ENCODE data around the gene IMMP2L.

The IMMP2L gene

GRCh38 chr7:111049971-111050680 lies 512.2 kb downstream of the IMMP2L start:
- no peak for DNase-seq (ENCODE audit: low read depth in 2 of 3, low spot score in 2 of 3)

GRCh38 chr7:111047595-111047994 lies 514.7 kb downstream of the IMMP2L start:
- no peak for DNase-seq (ENCODE audit: low read depth in 2 of 3, low spot score in 2 of 3)

GRCh38 chr7:111045449-111045848 lies 516.8 kb downstream of the IMMP2L start:
- DNase-seq (ENCODE audit: low read depth in 2 of 3, low spot score in 2 of 3) = no peak

DNA sequence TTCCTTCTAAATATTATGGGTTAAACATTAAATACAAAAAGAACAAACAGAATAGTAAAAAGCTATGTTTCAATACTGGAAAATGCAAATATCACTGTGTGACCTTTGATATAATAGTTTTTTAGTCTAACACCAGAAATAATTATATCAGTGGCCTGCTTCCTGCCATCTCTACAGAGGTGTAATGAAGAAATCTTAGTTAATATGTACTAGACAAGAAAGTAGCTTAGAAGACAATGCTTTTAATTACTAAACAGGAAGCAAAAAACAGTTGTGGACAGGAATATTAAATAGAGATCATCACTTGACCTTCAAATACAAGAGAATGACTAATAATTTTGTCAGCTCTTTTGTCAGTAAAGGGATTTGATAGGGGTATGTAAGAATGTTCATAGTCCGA lies 518.7 kb downstream of the IMMP2L start:
- DNase-seq (ENCODE audit: low read depth in 2 of 3, low spot score in 2 of 3) = no peak

DNA sequence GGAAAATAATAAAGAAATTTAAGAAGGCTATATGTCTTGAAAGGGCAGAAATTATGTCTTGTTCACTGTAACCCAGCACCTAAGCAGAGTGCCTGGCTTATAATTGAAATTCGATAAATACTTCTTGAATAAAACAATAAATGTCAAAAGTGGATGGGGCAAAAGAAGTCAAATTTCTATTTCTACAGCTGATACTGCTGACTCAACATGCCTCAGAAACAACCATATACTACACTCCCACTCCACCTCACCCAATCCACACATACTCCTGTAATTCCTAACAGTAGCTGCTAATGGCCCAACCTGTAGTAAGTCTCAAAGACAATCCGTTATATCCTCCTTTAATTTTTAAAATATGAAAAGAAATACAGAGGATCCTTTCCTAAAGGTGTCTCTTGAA lies 519.5 kb downstream of the IMMP2L start:
- DNase-seq (ENCODE audit: low read depth in 2 of 3, low spot score in 2 of 3) = no peak

- DNase-seq (ENCODE audit: low read depth in 2 of 3, low spot score in 2 of 3) = no peak
Observed at GRCh38 chr7:111041577-111041976, 520.7 kb downstream of the IMMP2L start.

GRCh38 chr7:111038185-111038584 lies 524.1 kb downstream of the IMMP2L start:
- no peak for DNase-seq (ENCODE audit: low read depth in 2 of 3, low spot score in 2 of 3)

- DNase-seq (ENCODE audit: low read depth in 2 of 3, low spot score in 2 of 3) = no peak
Observed at GRCh38 chr7:111031916-111032315, 530.4 kb downstream of the IMMP2L start.

GRCh38 chr7:111030336-111030735 lies 532.0 kb downstream of the IMMP2L start:
- no peak for DNase-seq (ENCODE audit: low read depth in 2 of 3, low spot score in 2 of 3)

DNA sequence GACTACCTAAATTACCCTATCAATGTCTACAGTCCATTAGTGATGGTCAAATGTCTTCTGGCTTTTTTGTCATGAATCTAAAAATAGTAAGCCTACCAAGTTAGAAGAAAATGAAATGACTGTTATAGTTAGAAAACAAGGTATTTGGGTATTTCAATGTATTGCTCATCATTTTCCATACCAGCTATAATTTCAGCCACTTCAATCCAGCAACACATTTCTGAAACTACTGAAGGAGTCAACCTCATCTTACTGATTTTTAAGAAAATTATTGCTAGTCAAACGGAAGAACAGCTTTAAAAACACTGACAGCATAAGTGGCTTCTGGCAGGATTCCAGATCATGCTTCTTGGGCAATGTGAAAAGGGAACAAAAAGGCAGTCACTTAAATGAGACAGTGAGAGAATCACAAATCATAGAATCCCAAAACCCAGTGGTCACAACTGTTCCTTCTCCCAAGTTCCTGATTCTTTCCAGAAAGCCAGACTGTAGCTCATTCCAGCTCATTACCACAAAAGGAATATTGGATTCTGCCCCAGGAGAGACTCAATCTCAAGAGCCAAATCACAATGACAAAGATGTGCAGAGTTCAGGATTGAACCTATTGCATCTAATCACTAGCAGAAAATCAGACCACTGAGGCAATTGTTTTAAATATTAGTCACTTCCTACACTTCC lies 532.6 kb downstream of the IMMP2L start:
- DNase-seq (ENCODE audit: low read depth in 2 of 3, low spot score in 2 of 3) = peak in 1 of 3 experiments; percentile 33

- no peak for DNase-seq (ENCODE audit: low read depth in 2 of 3, low spot score in 2 of 3)
Observed at GRCh38 chr7:111029141-111029572, 533.1 kb downstream of the IMMP2L start.

GRCh38 chr7:111027396-111027795 lies 534.9 kb downstream of the IMMP2L start:
- no peak for DNase-seq (ENCODE audit: low read depth in 2 of 3, low spot score in 2 of 3)

- DNase-seq (ENCODE audit: low read depth in 2 of 3, low spot score in 2 of 3) = no peak
Observed at GRCh38 chr7:111026806-111027205, 535.5 kb downstream of the IMMP2L start.

DNA sequence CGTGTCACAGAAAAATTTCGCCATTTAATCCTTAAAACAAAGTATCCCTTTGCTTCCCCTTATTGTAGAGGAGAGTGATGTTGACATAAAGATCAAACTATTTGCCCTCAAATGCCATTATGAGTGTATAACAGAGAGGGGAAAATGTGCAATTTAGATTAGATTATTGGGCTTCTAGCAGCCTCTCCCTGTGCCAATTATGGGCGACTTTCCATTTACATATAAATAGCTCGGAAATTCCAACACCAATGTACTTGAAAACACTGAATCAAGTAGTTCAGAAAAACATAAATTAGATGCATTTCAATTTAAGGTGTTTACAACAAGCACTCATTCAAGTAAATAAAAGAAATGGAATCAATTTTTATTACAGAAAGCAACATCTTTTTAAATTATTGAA lies 535.9 kb downstream of the IMMP2L start:
- DNase-seq (ENCODE audit: low read depth in 2 of 3, low spot score in 2 of 3) = no peak

DNA sequence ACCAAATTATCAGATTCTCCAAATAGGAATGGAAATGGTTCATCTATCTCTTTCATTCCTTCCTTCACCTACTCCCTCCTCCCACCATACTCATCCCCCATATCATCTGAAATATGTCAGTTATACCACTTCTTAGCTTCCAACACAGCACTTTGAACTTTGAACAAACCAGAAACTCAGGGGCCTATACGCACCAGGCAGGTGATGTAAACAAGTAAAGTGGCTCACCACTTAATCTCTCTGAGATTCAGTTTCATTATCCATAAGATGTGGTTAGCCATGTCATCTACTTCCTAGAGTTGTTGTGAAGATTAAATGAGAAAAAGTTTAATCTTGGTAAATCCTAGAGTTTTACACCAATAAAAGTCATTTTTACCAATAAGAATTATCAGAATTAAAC lies 537.3 kb downstream of the IMMP2L start:
- DNase-seq (ENCODE audit: low read depth in 2 of 3, low spot score in 2 of 3) = no peak

DNA sequence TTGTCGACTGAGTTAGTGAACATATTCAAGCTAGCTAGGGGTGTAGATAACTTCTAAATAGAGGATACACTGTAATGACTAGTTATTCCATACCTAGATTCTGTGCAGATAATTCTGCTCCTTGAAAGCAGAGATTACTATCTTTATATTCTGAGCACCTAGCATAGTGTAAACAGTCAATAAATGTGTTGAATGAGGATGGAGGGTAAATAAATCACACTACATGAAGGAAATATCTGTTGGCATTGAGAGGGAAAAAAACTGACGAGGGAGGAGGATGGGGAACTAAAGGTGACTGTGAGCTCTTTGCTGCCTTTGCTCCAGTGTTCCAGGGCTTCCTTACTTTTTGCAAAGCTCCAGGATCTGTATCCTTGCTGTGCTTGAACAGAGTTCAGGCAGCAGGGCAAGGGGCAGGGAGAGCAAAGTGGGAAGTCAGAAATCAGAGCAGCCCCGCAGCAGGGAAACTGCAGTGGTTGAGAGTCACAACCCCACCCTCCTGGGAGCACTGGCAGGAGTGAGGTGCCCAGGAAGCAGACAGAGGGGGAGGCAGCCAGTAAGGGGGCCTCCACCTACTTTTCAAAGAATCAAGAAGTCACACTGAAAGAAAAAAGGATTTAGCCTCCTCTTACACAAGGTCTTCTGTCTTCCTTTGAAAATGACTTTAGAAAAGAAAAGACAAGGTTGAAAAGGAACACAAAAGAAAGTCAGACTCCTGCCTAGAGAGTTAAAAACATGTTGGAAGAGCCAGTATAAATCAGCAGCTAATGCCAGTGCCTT lies 543.1 kb downstream of the IMMP2L start:
- no peak for DNase-seq (ENCODE audit: low read depth in 2 of 3, low spot score in 2 of 3)

GRCh38 chr7:111018447-111018846 lies 543.8 kb downstream of the IMMP2L start:
- no peak for DNase-seq (ENCODE audit: low read depth in 2 of 3, low spot score in 2 of 3)

- no peak for DNase-seq (ENCODE audit: low read depth in 2 of 3, low spot score in 2 of 3)
Observed at GRCh38 chr7:111014079-111014478, 548.2 kb downstream of the IMMP2L start.

DNA sequence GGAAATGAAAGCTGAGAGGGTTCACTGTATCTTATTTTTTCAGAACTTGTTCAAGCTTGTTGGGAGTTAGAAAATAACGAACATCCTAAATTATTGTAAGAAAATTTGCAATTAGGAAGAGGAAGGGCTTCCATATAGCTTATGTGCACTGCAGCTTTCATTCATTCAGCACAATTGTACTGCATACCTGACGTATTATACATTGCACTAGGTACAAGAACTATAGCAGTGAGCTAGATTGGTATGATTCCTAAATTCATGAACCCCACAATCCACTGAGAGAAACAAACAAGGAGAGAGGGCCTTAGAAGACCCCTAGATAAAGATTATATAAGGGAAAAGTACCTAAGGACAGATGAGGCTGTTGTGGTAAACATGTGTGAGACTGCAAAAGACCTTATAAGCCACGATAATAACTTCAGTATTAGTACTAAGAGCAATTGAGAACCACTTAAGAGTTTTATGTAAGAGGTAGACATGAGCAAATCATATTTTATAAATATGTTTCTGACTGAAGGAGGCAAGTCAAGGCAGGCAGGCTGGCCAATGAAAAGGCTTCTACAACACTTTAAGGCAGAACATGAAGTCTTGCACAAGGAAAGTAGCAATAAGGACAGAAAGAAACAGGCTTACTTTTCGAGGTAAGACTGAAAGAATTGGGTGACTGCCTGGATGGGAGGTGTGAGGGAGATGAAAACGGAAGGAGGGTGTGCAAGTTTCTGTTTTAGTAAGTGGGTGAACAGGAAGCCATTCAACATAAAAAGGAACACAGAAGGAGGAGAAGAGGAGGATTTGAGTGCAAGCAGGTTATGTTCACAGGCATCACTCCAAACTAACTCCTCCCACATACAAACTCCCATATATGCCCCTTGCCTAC lies 549.3 kb downstream of the IMMP2L start:
- DNase-seq (ENCODE audit: low read depth in 2 of 3, low spot score in 2 of 3) = no peak

DNA sequence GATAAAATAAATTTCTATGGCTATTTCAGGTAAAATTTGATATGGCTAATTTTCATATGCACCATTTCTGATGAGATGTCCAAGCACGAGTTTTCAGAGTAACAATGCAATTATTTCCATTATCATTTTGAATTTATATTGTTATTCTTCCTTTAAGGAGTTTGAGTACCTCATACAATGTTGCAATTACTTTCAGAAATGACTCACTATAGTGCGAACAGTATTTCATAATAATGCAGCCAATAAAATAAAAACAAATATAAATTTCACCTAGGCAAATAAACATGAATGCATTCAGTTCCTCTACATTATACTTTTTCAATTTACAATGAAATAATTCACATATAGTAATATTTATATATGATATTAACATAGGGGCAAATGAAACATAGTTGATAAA lies 550.1 kb downstream of the IMMP2L start:
- DNase-seq (ENCODE audit: low read depth in 2 of 3, low spot score in 2 of 3) = no peak

DNA sequence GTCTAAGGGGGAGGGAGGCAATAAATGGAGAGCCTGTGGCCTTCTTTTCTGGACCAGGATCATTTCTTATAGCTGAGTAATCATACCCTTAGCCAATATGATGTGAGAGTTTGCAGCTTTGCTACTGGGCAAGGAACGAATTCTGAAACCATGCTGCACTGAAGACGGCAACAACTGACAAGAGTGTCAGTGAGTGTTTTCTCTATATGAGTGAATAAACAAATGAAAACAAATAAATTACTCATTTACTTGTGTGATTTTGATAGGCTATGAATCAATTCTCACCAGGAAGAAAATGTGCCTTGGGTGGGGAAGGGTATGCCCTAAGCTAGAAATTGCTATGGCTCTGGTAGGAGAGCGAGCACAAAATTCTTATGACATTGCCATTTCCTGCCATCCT lies 550.8 kb downstream of the IMMP2L start:
- no peak for DNase-seq (ENCODE audit: low read depth in 2 of 3, low spot score in 2 of 3)

Data from activated CD8-positive, alpha-beta memory T cell treated with anti-CD3 and anti-CD28 coated beads for 48 hours (primary cell).